ENCODE measurements around the gene TMEM11.

- TF ChIP-seq POLR2A (IDR thresholded peaks at IDR 0.05): no peak
- no peak for TF ChIP-seq CTCF (IDR thresholded peaks at IDR 0.05)
These were observed 43.2 kb downstream of the TMEM11 start for GRCh38 chr17:21170809-21171208.
